NCI-H2196 (cell line): ENCODE measurements around the gene ITLN2.

Source experiments
- DNase-seq: peaks from one replicate; lab custom pipeline; 2025; ENCODE audit not compliant: unreplicated experiment; lab: John Stamatoyannopoulos, UW

The ITLN2 gene

GRCh38 chr1:160954158-160955104 lies at the start of gene ITLN2:
Gene ITLN2 (minus strand): TSS chr1:160954809. CDS start chr1:160954741, 68 bp downstream.
- DNase-seq, result no peak

GRCh38 chr1:161001525-161001924 lies 46.9 kb upstream of the ITLN2 start:
- peak; percentile 59 for DNase-seq

GRCh38 chr1:161000736-161001480 lies 46.3 kb upstream of the ITLN2 start:
- no peak for DNase-seq

- no peak for DNase-seq
Measured at GRCh38 chr1:160999376-160999775, 44.8 kb upstream of the ITLN2 start.

- DNase-seq, result peak; percentile 36
Measured at GRCh38 chr1:160997323-160998038, 42.9 kb upstream of the ITLN2 start.

DNA sequence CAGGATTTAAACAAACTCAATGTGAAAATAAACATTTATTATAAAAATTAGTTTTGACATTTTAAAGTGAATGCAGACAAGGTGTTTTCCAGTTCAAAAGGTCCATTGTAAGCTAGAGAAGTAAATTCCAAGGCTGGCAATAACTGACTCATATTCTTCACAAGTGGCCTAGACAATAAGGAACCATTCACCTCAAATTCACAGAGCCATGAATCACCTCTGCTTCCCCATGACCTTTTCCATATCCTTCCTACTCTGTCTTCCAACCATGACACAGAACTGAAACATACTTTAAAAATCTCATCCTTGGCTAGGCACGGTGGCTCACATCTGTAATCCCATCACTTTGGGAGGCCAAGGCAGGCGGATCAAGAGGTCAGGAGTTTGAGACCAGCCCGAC lies 41.6 kb upstream of the ITLN2 start:
- no peak for DNase-seq

- peak; percentile 24 for DNase-seq
Measured at GRCh38 chr1:160993544-160994193, 39.1 kb upstream of the ITLN2 start.

- peak; percentile 52 for DNase-seq
Measured at GRCh38 chr1:160992036-160992435, 37.4 kb upstream of the ITLN2 start.

DNA sequence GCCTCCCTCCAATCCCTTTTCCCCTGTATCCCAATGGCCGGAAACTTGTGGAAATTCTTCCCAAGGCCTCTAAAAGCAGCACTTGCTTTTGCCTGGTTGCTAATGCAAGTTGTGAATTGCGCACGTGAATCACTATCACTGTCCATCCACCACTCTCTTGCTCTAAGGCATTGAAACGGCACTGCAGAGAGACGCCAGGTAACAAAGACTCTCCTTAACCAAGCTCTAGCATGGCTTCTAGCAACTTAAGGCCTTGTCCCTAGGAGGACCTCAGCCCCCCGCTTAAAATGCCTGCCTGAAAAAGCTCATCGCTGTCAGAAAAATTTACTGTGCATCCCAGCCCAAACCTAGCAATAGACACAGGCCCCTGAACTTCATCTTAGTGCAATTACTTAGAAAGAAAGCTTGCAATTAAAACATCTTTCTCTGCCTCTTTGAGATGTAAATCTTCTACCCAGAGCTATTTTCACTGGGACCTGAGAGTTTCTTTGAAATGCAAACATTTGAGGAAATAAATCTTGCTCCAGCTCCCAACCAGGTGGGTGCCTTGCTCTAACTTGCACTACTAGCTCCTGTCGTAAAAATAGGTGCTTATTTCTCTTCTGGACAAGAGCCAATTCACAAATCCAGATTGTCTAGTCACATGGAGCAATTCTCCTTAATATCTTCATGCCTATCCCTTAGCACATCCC lies 32.9 kb upstream of the ITLN2 start:
- no peak for DNase-seq

DNA sequence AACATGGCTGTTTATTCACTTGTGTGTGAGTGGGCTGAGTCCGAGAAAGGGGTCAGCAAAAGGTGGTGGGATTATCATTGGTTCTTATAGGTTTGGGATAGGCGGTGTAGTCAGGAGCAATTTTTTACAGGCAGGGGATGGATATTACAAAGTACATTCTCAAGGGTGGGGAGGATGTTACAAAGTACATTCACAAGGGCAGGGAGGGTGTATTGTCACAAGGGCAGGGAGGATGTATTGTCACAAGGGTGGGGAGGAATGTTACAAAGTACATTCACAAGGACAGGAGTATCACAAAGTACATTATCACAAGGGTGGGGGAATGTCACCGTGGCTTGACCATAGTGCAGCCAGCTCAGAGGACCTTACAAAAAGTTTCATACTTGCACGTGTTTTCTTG lies 31.1 kb upstream of the ITLN2 start:
- DNase-seq, result no peak

DNA sequence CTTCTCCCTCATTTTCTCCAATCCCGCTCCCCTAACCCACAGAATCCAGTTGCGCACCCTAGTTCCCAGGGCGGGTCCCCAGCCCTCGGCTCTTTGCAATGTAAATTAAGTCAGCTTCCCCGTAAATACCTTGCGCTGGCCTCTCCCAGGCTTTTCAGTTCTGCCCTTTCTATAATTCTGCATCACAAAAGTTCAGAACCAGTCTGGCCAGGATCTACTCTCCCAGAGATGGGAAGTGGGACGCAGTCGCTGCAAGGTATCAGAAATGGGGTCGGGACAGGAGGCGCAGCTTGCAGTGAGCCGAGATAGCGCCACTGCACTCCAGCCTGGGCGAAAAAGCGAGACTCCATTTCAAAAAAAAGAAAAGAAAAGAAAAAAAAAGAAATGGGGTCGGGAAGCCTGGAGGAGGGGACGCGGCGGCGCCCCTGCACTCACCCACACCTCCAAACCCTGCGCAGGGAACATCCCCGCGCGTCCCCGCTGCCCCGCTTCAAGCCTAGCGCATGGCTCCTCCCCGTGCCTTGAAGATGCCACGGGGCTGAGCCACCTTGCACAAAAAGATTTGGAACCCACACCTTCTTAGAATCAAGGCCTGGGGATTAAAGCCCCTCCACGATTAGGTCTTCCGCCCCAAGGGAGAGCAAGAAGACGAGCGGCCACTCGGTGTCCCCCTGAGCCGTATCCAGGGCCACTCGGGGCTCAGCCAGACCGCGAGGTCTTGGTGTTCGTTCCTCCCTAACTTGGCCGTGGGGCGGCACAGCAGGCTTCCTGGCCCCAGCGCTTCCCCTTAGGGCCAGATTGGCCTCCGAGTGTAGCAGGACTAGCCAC lies 27.2 kb upstream of the ITLN2 start:
- no peak for DNase-seq

GRCh38 chr1:160979286-160979685 lies 24.7 kb upstream of the ITLN2 start:
- no peak for DNase-seq

DNA sequence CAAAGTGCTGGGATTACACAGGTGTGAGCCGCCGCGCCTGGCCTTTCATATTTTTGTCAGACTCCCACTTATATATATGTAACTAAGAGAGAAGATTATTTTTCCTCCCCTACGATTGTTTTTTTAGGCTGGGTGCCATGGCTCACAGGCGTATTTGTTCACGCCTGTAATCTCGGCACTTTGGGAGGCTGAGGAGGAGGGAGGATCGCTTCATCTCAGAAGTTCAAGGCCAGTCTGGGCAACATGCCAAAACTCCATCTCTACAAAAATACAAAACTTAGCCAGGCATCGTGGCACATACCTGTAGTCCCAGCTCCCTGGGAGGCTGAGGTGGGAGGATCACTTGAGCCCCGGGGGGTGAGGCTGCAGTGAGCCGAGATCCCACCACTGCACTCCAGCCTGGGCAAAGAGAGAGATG lies 23.9 kb upstream of the ITLN2 start:
- DNase-seq, result peak; percentile 74

GRCh38 chr1:160975026-160975425 lies 20.4 kb upstream of the ITLN2 start:
- DNase-seq, result no peak

DNA sequence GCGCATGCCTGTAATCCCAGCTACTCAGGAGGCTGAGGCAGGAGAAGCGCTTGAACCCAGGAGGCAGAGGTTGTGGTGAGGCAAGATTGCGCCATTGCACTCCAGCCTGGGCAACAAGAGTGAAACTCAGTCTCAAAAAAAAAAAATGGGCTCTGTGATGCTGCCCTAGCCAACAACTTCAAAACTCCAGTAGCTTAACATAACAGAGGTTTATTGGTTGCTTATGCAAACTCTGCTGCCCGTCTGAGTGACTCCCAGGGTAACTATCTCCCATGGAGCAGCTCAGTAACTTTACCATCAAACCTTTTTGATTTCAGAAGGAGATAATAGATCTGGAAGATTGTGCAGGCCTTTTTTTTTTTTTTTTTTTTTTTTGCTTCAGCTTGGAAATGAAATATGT lies 18.9 kb upstream of the ITLN2 start:
- no peak for DNase-seq

GRCh38 chr1:160972939-160973338 lies 18.3 kb upstream of the ITLN2 start:
- DNase-seq, result no peak

DNA sequence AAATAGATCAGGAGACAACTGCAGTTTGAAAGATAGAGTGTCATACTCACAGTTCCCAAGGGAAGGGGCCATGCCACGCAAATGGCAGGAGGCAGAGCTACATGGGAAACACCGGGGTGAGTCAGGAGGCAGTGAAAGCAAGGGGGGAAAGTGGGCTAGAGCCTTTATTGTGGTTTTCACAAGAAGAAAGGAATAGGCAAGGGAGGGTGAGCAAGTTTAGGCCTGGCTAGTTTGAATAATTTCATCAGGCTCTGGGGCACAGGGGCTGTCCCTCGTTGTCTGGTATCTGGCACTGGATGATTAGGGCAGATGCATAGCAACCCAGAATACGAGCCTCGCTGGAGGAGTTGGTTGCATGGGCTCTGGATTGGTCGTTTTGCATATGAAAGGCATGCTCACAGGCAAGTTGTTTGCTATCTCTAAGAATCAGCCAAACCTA lies 17.0 kb upstream of the ITLN2 start:
- no peak for DNase-seq

- DNase-seq, result no peak
Measured at GRCh38 chr1:160963521-160963920, 8.9 kb upstream of the ITLN2 start.

DNA sequence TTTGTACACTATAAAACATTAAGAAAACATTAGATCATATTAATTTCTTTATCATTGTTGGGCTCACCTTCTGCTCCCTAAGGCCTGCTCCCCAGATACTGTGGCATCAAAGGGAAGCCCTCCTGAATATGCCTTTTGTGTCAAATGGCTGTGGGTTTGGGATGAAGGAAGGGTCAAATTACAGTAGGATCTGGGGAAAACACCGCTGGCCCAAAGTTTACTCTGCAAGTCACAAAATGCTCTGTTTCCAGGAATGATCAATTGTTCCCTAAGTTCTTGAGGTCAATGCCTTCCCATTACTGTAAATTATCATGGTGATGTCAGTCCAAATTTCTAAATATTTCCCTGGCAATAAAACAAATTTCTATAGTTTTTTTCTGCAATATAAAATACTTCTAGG lies 6.8 kb upstream of the ITLN2 start:
- DNase-seq, result no peak
